22Rv1 (cell line): ENCODE data around the gene ENTR1.
"Not testable (repeated sequence)": the region's sequence is repeated elsewhere in the genome, so short reads cannot be mapped to it uniquely, and the experiment has no call there.

ENCODE experiments used
- H3K27ac ChIP-seq: fragments of 450-650 bp; 2 replicates; pipeline ENCODE4 v1.5.1; 2017
- ZFX ChIP-seq: fragments of 450-650 bp; IDR thresholded peaks from 2 replicates; pipeline ENCODE4 v1.6.1; 2017; ENCODE audit warnings: antibody characterized with exemption, borderline replicate concordance
- TF ChIP-seq, protein P1 (sequence below): fragments of 450-650 bp; IDR thresholded peaks from 2 replicates; pipeline ENCODE4 v1.5.1; 2017; ENCODE audit warnings: mild to moderate bottlenecking

ENTR1 gene

DNA sequence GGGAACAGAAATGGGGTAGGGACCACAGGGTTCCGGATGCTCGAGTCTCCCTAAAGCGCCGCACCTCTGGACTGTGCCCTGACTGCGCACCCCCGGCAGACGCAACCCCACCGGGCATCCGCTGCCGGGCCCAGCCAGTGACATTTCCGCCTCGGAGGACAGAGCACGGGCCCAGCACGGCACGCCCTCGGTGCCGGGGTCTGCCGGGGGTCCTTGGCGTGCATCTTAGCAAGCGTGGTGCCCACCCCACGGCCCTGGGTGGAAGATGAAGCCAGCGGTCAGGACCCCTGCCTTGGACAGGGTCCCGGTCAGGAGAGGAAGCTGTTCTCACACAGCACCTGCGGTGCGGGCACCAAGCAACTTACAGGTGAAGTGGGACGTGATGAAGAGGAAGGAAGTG lies 22.2 kb upstream of the ENTR1 start:
- TF ChIP-seq, protein P1, sequence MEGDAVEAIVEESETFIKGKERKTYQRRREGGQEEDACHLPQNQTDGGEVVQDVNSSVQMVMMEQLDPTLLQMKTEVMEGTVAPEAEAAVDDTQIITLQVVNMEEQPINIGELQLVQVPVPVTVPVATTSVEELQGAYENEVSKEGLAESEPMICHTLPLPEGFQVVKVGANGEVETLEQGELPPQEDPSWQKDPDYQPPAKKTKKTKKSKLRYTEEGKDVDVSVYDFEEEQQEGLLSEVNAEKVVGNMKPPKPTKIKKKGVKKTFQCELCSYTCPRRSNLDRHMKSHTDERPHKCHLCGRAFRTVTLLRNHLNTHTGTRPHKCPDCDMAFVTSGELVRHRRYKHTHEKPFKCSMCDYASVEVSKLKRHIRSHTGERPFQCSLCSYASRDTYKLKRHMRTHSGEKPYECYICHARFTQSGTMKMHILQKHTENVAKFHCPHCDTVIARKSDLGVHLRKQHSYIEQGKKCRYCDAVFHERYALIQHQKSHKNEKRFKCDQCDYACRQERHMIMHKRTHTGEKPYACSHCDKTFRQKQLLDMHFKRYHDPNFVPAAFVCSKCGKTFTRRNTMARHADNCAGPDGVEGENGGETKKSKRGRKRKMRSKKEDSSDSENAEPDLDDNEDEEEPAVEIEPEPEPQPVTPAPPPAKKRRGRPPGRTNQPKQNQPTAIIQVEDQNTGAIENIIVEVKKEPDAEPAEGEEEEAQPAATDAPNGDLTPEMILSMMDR = no peak
- no peak for TF ChIP-seq ZFX
- no peak overlapping the region for H3K27ac ChIP-seq

DNA sequence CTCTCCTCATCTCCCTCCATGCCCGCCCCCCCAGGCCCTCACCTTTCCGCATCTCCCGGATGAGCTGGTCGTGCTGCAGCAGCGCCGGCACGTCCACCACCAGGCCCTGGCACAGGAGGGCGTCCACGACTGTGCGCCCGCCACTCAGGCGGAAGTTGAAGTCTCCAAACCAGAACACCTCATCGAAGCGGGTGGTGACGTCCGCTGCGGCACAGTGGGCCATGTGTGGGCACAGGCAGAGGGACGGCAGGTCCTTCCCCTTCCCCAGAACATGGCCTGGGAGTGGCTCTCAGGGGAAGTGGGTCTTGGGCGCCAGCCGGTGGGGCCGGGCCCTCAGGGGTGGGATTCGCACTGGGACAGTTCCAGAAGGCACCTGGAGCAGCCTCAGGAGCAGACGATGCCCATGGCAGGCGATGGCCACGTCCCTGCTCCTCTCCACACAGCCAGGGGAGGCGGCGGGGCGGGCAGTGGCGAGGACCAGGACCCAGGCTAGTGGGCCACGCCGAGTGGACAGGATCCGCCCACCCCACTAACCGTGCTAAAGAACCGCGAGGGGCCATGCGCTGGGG lies 21.5 kb upstream of the ENTR1 start:
- no peak overlapping the region for H3K27ac ChIP-seq
- TF ChIP-seq, protein P1 = no peak
- TF ChIP-seq ZFX = no peak

DNA sequence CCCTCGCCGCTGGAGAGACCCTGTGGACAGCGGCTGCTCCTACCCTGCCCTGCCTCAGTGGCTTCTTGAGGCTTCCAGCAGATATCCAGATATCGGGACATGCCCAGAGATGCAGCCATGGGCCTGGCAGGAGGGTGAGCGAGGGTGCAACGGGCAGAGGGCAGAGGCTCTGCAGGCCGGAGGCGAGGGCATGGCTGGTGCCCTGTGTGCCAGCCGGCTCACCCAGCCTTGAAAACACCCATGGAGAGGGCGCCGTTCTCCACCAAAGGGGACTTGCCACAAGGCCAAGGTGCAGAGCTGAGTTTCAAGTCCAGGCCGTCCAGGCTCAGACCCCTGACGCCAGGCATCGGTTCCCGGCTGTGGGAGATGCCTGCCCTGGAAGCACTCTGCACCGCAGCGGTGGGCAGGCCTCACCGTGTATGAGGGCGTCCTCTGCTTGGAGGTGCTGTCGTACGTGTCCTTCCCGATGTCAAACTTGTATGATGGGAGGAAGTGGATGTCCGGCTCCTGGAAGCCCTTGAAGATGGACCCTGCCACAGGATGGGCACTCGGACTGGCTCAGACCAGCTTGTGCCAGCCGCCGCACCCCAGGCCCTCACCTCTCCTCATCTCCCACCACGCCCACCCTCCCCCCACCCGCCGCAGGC lies 20.3 kb upstream of the ENTR1 start:
- TF ChIP-seq ZFX = no peak
- TF ChIP-seq, protein P1 = no peak
- no peak overlapping the region for H3K27ac ChIP-seq

DNA sequence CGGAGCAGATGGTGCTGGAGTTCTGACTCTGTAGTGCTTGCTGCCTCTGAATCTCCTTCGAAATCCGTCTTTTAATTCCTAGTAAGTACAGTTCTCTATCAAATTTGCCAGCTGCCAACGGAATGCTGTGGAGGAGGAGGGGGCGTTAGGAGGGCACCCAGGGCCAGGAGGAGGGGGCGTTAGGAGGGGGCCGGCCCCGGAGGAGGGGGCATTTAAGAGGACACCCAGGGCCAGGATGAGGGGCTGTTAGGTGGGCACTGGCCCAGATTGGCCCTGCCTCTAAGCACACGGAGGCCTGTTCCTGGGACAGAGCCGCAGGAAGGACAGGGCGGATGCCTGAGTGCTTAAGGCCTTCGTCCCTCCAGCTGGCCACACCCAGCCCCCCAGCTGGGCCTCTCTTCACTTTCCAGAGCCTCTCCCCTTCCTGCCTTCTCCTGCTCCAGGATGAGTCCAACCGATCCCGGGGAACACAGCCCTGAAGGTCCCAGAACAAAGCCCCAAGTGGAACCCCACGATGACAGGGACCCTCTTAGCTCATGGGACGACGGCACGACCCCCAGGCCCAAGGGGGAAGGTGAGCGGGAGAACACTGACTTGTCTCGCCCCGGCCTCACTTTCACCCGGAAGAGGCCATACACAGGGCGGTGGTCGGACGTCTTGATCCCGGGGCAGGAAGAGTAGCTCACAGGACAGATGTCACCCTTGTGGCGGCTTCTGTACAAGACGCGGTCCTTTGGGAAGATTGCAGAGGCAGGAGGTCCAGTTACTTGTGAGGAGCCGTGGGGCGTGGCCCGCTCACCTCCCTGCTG lies 19.5 kb upstream of the ENTR1 start:
- no peak overlapping the region for H3K27ac ChIP-seq
- TF ChIP-seq ZFX = no peak
- TF ChIP-seq, protein P1 = no peak

DNA sequence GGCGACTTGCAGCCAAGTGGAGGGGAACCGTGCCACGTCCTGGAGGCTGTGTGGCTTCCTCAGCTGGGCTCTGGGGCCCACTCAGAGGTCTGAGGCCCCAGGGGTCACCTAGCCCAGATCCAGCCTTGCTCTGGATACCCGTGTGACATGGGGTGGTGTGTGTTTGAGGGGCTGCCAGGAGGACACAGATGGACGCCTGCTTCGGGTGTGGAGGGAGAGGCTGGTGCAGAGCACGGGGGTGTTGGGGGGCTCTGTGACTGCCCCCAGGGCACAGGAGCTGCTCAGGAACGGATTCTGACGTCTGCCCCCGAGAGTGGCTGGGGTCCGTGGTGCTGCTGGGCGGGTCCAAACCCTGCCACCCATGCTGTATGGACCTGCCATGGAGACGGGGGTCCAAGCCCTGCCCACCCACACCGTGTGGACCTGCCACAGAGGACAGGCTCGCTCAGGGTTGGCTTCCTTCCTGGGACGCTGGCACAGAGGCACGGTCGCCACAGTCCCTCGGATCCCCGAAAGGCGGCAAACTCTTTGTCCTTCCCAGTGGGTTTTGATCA lies 18.7 kb upstream of the ENTR1 start:
- TF ChIP-seq, protein P1 = no peak
- no peak for TF ChIP-seq ZFX
- H3K27ac ChIP-seq = no peak overlapping the region

DNA sequence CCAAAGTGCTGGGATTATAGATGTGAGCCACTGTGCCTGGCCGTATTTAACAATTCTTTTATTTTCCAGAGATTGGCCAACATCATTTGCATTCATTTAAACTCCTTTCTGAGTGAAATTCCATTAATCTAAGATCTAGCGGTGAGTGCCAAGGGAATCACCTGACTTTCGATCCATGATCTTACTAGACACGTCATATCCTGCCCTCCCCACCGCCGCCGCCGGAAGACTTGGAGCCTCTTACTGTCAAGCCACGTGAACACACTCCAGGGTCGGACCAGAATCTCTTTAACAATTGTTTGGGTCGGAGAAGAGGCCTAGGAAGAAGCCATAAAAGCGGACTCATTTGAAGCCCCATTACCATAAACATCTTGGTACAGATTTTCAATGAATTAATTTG lies 16.4 kb upstream of the ENTR1 start:
- no peak overlapping the region for H3K27ac ChIP-seq
- TF ChIP-seq, protein P1 = no peak
- no peak for TF ChIP-seq ZFX

DNA sequence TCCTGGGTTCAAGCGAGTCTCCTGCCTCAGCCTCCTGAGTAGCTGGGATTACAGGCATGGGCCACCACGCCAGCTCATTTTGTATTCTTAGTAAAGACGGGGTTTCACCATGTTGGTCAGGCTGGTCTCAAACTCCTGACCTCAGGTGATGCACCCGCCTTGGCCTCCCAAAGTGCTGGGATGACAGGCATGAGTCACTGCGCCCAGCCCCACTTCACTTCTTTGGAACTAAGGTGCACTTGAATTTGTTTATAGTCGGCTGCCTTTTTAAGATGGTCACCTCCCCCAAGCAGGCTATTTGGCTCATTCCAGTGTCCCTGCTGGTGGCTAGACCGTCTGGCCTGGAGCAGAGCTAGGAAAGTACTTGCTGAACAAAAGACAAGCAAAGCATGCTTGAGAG lies 15.0 kb upstream of the ENTR1 start:
- H3K27ac ChIP-seq = not testable (repeated sequence)
